Activated naive CD4-positive, alpha-beta T cell treated with anti-CD3 and anti-CD28 coated beads, Interleukin-2, amount 10 ng/mL, durations not matched to agents 7 days and 5 days (primary cell): Measurements from ENCODE around the gene MTCP1.
A peak's percentile ranks its signal among the peaks of the same experiment; 100 is the strongest.

ENCODE experiments used
- CTCF ChIA-PET: fragments of 350-600 bp; sonication (Branson Sonifier 250); formaldehyde crosslinking; loops from one replicate; lab custom pipeline; 2021; ENCODE audit warnings: antibody characterized with exemption; lab: Charles Lee
- DNase-seq: peaks from one replicate; pipeline ENCODE4 v3.0.0-alpha.2; 2020
- H3K27ac Mint-ChIP-seq: one replicate; pipeline ENCODE4 v1.8.0; 2021; ENCODE audit warnings: mild to moderate bottlenecking, moderate library complexity, mixed read lengths
- H3K27me3 Mint-ChIP-seq: one replicate; pipeline ENCODE4 v1.8.0; 2021; ENCODE audit warnings: mild to moderate bottlenecking, mixed read lengths
- H3K36me3 Mint-ChIP-seq: one replicate; pipeline ENCODE4 v1.8.0; 2021; ENCODE audit warnings: mixed read lengths
- H3K4me1 Mint-ChIP-seq: one replicate; pipeline ENCODE4 v1.8.0; 2021; ENCODE audit warnings: mixed read lengths
- H3K4me3 Mint-ChIP-seq: one replicate; pipeline ENCODE4 v1.8.0; 2021; ENCODE audit warnings: mild to moderate bottlenecking, moderate library complexity, mixed read lengths
- H3K9me3 Mint-ChIP-seq: one replicate; pipeline ENCODE4 v1.8.0; 2021; ENCODE audit warnings: mixed read lengths

Gene MTCP1

DNA sequence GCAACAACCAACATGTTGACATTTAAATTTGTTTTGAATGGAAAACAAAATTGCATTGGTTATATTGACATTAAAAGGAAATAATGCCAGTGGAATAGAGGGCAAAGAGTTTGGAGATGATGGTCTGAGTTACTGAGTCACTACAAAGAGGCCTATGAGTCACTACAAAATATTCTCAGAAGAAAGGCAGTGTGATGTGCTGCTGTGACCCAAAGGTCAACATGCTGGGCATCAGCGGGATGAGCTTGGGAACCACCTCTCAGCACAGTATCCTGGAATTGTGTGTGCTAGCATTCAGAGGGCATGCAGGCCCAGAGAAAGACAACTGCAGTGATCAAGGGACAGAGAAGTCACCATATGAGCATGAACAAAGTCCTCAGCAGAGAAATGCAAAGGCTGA is 2.8 kb downstream of the MTCP1 start:
- H3K4me1 Mint-ChIP-seq, result peaks cover 42% of the 10 kb centered on the region
- H3K9me3 Mint-ChIP-seq, result no peaks in the 10 kb centered on the region
- H3K27me3 Mint-ChIP-seq, result no peaks in the 10 kb centered on the region
- peaks cover 11% of the 10 kb centered on the region for H3K36me3 Mint-ChIP-seq
- no peak overlapping the region for H3K4me3 Mint-ChIP-seq
- no peak for DNase-seq
- CTCF ChIA-PET, result interaction anchor here (0.7 to 1.4 kb wide), 2 partner anchors 11 to 50 kb away, joined by 3 to 5 read pairs; no protein-coding TSS in a partner anchor
- H3K27ac Mint-ChIP-seq, result no peak overlapping the region

DNA sequence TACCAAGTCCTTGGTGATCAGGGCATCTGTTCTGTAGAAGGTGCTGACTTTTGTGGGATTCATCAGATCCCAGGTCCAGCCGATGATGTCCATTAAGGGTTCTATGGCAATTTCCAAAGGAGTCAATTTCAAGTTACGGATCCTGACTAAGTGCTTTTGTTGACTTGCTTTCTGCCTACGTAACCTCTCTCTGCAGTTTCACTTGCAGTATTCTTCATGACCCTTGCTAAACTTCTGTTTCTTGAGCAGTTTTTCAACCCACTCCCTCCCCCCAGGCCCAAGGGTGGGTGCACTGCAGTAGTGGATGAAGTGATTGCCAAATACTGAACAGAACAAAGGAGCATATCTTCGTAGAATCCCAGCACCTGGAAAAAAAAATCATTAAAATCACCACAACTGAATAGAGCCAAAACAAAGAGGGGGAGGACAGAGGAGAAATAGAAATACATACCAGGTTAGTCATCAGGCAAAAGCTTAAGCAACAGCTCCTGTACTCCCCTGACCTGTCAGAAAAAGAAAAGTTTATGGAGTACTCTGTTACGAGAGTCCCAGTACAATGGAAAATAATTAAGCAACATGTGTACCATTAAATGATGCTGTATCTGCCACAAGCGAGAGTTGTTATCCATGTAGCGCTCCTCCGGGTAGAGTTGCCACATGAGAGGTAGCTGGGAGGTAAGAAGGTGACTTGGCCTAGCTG is 5.8 kb downstream of the MTCP1 start:
- no peak for DNase-seq
- Mint-ChIP-seq H3K9me3 (no peaks in the 10 kb centered on the region), H3K4me1 (peaks cover 30% of the 10 kb centered on the region), H3K4me3 (no peak overlapping the region), H3K27ac (no peak overlapping the region), H3K36me3 (peaks cover 5% of the 10 kb centered on the region), H3K27me3 (no peaks in the 10 kb centered on the region)
- CTCF ChIA-PET, result no interaction called here

DNA sequence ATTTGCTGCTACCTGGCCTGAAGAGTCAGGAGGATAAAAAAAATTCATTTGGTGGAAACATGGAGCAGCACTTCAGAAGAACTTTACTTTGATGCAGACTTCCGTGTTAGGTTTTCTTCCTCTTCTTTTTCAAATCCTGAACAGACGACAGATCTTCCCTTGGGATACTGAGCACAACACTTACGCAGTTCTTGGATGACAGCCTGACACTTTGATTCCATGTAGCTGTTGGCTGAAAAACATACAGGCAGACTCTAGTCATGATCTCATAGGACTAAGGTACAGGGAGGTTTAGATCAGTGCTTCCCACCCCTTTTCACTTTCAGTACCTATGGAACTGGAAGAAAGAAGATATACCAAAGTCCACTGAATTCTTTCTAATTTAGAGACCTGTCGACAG is 9.2 kb downstream of the MTCP1 start:
- no peak for DNase-seq
- no peak overlapping the region for H3K27ac Mint-ChIP-seq
- H3K4me1 Mint-ChIP-seq, result peaks cover 13% of the 10 kb centered on the region
- H3K4me3 Mint-ChIP-seq, result no peak overlapping the region
- CTCF ChIA-PET, result interaction anchor here (1.7 kb wide), 1 partner anchor 15 kb away, joined by 3 read pairs; no protein-coding TSS in a partner anchor
- no peaks in the 10 kb centered on the region for H3K27me3 Mint-ChIP-seq
- H3K36me3 Mint-ChIP-seq, result peaks cover 3% of the 10 kb centered on the region
- H3K9me3 Mint-ChIP-seq, result no peaks in the 10 kb centered on the region

DNA sequence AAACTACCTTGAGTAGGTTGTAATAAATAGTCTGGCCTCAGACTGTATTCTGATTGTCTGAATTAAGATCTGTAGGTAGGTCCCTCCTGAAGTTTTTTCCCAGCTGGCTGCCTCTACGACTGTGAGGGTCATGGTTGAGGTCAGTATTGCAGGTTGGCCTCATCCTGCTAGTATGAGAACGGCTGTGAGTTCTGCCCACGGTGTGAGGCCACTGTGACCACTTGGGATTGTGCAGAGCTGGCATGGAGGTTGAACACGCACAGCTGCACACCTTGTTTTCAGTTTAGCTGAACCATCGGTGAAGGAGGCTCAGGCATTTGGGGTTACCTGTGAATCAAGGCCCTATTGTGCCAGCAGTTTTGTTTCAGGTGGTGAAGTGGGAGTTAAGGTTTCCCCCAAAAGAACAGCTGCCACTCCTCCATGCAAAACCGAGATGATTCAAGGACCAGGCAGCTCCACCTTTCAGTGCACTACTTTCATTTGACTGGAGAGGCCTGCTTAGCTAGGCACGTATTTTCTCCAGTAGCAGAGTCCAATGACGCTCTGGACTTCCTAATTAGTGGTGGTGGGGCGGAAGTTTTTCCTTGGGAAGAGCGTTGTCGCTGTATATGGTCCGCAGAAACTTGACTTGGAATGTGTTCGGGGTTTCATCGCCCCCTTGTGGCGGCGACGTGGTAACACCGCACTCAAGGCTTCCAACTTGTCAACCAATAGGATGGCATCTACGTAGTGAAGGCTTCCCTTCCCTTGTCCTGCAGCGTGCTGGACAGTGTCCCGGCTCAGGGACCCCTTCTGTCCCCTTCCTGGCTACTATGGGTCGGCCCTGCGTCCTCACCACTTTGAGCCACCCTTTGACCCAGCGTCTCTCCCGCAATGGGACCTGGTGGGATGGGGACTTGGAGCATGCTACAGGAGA is 13.8 kb downstream of the MTCP1 start:
- DNase-seq, result peak; percentile 58
- peaks cover 19% of the 10 kb centered on the region for H3K36me3 Mint-ChIP-seq
- H3K4me3 Mint-ChIP-seq, result peak overlapping the region; percentile 31
- CTCF ChIA-PET, result interaction anchor here (0.6 to 2.4 kb wide), 17 partner anchors 9 to 574 kb away, joined by 3 to 21 read pairs (median 3); no protein-coding TSS in a partner anchor
- H3K27me3 Mint-ChIP-seq, result no peaks in the 10 kb centered on the region
- H3K9me3 Mint-ChIP-seq, result no peaks in the 10 kb centered on the region
- peaks cover 29% of the 10 kb centered on the region for H3K4me1 Mint-ChIP-seq
- peak overlapping the region; percentile 64 for H3K27ac Mint-ChIP-seq

DNA sequence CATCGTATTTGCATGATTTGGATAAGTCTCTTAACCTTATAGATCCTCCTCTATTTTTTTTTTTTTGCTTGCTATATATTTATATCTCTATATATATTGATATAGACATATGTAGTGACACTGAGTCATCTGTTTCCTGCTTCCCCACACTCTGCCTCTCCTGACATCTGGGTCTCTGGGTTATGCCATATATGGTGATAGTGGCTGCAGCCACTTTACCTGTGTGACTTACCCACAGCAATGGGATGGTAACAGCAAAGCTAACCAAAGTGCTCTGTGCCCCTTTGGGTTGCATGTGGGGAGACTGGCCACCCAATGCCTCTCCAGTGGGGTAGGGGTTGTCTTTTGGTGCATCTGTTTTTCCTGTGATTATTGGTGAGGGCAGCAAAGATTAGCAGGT is 14.5 kb downstream of the MTCP1 start:
- H3K36me3 Mint-ChIP-seq, result peaks cover 19% of the 10 kb centered on the region
- H3K27me3 Mint-ChIP-seq, result no peaks in the 10 kb centered on the region
- H3K4me3 Mint-ChIP-seq, result no peak overlapping the region
- peak overlapping the region; percentile 58 for H3K27ac Mint-ChIP-seq
- H3K9me3 Mint-ChIP-seq, result no peaks in the 10 kb centered on the region
- peaks cover 29% of the 10 kb centered on the region for H3K4me1 Mint-ChIP-seq
- CTCF ChIA-PET, result interaction anchor here (0.6 to 2.4 kb wide), 15 partner anchors 10 to 138 kb away, joined by 3 to 21 read pairs (median 4); no protein-coding TSS in a partner anchor
- DNase-seq, result peak; percentile 20

DNA sequence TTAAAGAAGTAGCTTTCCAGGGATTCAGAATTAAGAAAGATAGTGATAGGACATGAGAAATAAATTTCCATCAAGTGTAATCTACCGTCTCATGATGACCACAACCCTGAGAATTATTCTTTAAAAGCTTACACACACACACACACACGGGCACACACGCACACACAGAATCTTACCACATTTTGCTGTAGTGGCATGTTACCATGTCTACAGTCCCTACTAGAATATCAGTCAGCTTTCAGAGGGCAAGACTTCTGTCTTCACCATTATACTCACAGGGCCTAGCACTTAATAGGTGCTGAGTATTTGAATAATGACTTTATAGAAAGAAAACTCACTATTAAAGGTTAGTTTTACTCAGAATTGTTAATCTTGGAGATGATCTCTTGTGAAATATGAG is 15.4 kb downstream of the MTCP1 start:
- CTCF ChIA-PET, result no interaction called here
- H3K4me1 Mint-ChIP-seq, result peaks cover 38% of the 10 kb centered on the region
- peaks cover 19% of the 10 kb centered on the region for H3K36me3 Mint-ChIP-seq
- no peak overlapping the region for H3K27ac Mint-ChIP-seq
- H3K27me3 Mint-ChIP-seq, result no peaks in the 10 kb centered on the region
- no peak for DNase-seq
- no peaks in the 10 kb centered on the region for H3K9me3 Mint-ChIP-seq
- no peak overlapping the region for H3K4me3 Mint-ChIP-seq

DNA sequence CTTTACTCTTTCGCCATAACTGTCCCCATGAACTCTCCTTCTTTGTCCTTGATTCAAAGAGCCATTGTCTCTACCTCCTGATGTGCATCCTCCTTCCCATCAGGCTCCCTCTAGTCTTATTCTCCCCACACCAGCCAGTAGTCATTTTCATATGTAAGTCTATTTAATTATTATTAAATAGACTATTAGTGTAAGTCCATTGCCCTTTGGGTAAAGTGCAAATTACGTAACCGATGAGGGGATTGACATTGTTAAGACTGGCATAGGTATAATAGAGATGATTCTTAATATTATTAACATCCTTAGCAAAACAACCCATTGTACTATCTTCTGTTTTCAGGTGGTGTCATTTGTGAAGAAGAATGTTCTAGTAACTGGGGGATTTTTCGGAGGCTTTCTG is 16.7 kb downstream of the MTCP1 start:
- Mint-ChIP-seq H3K4me3 (no peak overlapping the region), H3K27ac (no peak overlapping the region), H3K9me3 (no peaks in the 10 kb centered on the region), H3K36me3 (peaks cover 19% of the 10 kb centered on the region), H3K4me1 (peaks cover 44% of the 10 kb centered on the region), H3K27me3 (no peaks in the 10 kb centered on the region)
- DNase-seq, result no peak
- CTCF ChIA-PET, result no interaction called here

DNA sequence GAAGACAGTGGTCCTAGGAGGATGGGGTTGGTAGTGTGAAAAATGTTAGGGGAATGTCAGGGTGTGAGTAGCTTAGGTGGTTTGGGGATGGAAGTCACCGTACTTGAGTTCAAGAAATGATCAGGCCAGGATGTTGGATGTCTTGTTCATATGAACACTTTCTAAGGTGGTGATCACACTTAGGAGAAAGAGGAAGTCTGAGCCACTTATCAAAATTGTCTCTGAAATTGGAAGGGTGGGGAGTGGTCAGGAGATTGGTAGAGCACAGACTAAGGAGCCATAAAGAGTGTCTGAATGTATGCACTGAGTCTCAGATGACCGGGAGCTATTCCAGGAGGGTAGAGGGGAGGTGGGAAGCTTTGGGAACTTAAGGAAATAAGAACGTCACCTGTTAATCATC is 17.3 kb downstream of the MTCP1 start:
- DNase-seq, result no peak
- H3K4me1 Mint-ChIP-seq, result peaks cover 49% of the 10 kb centered on the region
- no peaks in the 10 kb centered on the region for H3K9me3 Mint-ChIP-seq
- H3K4me3 Mint-ChIP-seq, result no peak overlapping the region
- CTCF ChIA-PET, result no interaction called here
- H3K36me3 Mint-ChIP-seq, result peaks cover 22% of the 10 kb centered on the region
- no peaks in the 10 kb centered on the region for H3K27me3 Mint-ChIP-seq
- H3K27ac Mint-ChIP-seq, result no peak overlapping the region

DNA sequence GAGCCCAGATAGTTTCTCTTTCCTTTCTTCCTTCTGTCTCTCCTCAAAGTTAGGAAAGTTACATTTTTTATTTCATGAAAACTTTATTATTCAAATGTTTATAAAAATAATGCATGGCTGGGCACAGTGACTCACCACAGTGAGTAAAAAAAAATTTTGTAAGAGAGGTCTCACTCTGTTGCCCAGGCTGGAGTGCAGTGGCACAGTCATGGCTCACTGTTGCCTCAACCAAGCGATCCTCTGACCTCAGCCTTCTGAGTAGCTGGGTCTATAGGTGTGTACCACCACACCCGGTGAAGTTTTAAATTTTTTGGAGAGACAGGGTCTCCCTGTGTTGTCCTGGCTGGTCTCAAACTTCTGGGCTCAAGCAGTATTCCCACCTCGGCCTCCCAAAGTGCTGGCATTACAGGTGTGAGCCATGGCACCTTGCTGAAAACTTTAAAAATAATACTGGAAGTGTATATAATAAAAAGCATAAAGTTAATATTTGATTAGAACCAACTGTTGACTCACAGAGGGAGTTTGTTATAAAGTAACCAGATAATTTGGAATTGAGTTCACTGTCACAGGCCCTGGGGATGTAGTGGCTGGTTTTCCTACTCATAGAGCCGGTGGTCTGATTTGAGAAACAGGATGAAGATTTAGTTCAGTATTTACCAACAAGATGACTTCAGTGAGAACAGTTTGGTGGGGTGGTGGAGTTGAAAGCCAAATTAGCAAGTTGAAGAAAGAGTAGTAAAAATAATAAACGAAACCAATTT is 18.0 kb downstream of the MTCP1 start:
- Mint-ChIP-seq H3K9me3 (no peaks in the 10 kb centered on the region), H3K36me3 (peaks cover 25% of the 10 kb centered on the region), H3K4me1 (peaks cover 50% of the 10 kb centered on the region), H3K27ac (no peak overlapping the region), H3K4me3 (no peak overlapping the region), H3K27me3 (no peaks in the 10 kb centered on the region)
- DNase-seq, result no peak
- CTCF ChIA-PET, result no interaction called here

DNA sequence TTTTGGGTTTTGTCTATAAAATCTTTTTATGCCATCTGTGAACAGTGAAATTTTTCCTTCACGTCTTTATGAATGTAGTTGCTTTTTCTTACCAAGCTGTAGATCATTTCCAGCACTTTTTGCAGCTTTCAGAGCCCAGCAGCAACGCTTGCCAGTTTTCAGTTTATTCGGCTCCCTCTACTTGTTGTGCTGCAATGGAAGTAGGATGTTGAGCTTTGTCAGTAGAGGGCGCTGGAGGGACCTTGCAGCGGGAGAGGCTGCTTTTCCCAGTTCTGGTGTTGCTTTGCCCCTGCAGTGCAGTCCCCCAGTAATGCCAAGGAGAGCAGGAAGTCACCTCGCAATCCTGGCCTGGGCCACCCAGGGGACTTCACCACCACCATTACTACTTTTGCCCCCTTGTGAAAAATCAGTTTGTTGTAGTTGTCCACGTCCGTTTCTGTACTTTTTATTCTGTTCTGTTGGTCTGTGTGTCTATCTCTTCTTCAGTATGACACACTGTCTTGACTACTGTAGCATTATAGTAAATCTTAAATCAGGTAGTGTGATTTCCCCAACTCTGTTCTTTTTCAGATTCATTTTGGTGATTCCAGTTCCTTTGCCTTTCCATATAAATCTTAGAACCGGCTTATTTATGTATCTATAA is 21.8 kb downstream of the MTCP1 start:
- Mint-ChIP-seq H3K4me3 (no peak overlapping the region), H3K9me3 (no peaks in the 10 kb centered on the region), H3K4me1 (peaks cover 29% of the 10 kb centered on the region), H3K27me3 (no peaks in the 10 kb centered on the region), H3K36me3 (peaks cover 32% of the 10 kb centered on the region), H3K27ac (no peak overlapping the region)
- CTCF ChIA-PET, result interaction anchor here (0.7 kb wide), 1 partner anchor 178 kb away, joined by 3 read pairs; no protein-coding TSS in a partner anchor
- DNase-seq, result peak; percentile 57

DNA sequence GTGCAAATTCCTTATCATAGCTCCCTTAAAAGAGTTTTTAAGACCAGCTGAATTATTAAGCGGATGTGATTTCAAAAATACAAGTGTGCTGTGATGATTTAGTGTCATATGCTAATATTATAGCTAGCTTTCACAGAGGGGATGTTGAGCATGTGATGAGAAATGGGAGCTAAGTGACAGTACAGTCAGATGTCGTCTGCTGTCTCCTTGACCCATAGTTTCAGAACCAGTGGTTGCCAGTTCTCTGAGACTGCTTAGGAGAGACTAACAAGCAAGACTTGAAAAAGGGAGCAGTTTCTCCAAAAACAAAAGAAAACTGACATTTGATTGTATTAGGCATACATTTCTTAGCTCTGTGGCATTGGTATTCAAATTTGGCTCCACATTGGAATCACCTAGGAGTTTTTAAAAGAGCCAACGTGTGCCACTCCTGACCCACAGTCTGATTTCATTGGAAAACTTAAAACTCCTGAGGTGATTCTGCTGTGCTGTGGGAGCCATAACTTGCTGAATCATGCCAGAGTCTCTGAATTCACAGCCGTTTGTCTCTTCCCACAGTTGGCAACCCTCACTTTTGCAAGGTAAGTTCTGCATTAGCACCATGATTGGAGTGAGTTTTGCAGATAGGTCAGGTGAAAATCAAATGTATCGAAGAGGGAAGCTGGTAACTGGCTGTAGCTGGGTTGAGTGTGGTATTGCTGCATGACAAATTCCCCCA is 24.0 kb downstream of the MTCP1 start:
- no peak overlapping the region for H3K4me3 Mint-ChIP-seq
- CTCF ChIA-PET, result interaction anchor here (0.7 kb wide), 1 partner anchor 15 kb away, joined by 3 read pairs; no protein-coding TSS in a partner anchor
- peaks cover 22% of the 10 kb centered on the region for H3K36me3 Mint-ChIP-seq
- H3K4me1 Mint-ChIP-seq, result peaks cover 21% of the 10 kb centered on the region
- no peak for DNase-seq
- H3K9me3 Mint-ChIP-seq, result no peaks in the 10 kb centered on the region
- no peak overlapping the region for H3K27ac Mint-ChIP-seq
- H3K27me3 Mint-ChIP-seq, result no peaks in the 10 kb centered on the region

DNA sequence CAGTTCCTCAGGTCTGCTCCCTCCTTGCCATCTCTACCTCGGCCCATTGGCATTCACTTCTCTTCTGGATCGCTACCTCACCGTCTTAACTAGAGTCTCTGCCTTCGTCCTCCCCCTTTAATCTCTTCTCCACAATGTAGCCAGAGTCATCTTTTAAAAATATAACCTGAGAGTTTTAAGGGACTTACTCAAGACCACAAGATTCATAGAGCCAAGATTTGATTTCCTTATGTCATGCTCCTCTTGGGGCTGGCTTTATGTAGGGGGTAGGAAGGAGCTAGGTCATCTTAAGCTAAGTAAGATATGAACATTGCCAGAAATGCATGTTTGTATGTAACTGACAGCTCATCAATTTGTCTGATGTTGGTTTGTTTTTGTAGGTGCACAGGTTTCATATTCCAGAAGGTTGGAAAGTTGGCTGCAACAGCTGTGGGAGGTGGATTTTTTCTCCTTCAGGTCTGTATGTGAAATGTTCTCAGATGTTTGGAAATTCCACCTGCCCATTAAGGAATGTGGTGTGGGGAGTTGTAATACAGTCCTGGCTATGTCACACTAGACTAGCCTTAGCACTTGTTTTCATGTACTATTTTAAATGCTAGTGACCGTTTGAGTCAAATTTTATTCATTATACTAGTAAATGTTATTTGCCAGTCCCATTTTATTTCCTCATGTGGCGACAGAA is 24.7 kb downstream of the MTCP1 start:
- Mint-ChIP-seq H3K4me3 (no peak overlapping the region), H3K36me3 (peaks cover 19% of the 10 kb centered on the region), H3K27me3 (no peaks in the 10 kb centered on the region), H3K4me1 (peaks cover 19% of the 10 kb centered on the region), H3K27ac (no peak overlapping the region), H3K9me3 (no peaks in the 10 kb centered on the region)
- no peak for DNase-seq
- CTCF ChIA-PET, result interaction anchor here (0.7 kb wide), 1 partner anchor 16 kb away, joined by 3 read pairs; no protein-coding TSS in a partner anchor
